RCC 7860 (cell line): Measurements from ENCODE around the gene ZGRF1.
"Not testable (repeated sequence)": the region's sequence is repeated elsewhere in the genome, so short reads cannot be mapped to it uniquely, and the experiment has no call there.

Source experiments
- DNase-seq: peaks from one replicate; pipeline ENCODE4 v3.0.0-alpha.2; 2015; ENCODE audit warnings: low spot score
- FAIRE-seq: peaks from 2 replicates; lab custom pipeline; 2012; peaks lifted over from hg19 to GRCh38; lab: Jason Lieb, UNC

The ZGRF1 gene

GRCh38 chr4:112645541-112646329 lies 9.0 kb upstream of the ZGRF1 start:
- no peak for FAIRE-seq

GRCh38 chr4:112644595-112645535 lies 8.2 kb upstream of the ZGRF1 start:
- FAIRE-seq: not testable (repeated sequence)

More at GRCh38 chr4:112645541-112646329, 9.0 kb upstream of the ZGRF1 start:
- DNase-seq: no peak

GRCh38 chr4:112642526-112642925 lies 5.8 kb upstream of the ZGRF1 start:
- no peak for FAIRE-seq
- no peak for DNase-seq

More at GRCh38 chr4:112644595-112645535, 8.2 kb upstream of the ZGRF1 start:
- DNase-seq: not testable (repeated sequence)

GRCh38 chr4:112637552-112637866 lies 800 bp upstream of the ZGRF1 start:
- FAIRE-seq: no peak
- DNase-seq: no peak

- DNase-seq: no peak
- FAIRE-seq: peak; percentile 29
Measured at GRCh38 chr4:112633477-112634235, 3.1 kb downstream of the ZGRF1 start.

GRCh38 chr4:112626228-112626627 lies 10.5 kb downstream of the ZGRF1 start:
- no peak for DNase-seq
- FAIRE-seq: no peak

- FAIRE-seq (no peak), DNase-seq (no peak)
Measured at GRCh38 chr4:112616984-112617383, 19.7 kb downstream of the ZGRF1 start.

- FAIRE-seq, DNase-seq: not testable (repeated sequence)
Measured at GRCh38 chr4:112612814-112613213, 23.9 kb downstream of the ZGRF1 start.

- FAIRE-seq (peak; percentile 71), DNase-seq (peak; percentile 26)
Measured at GRCh38 chr4:112604589-112604988, 32.1 kb downstream of the ZGRF1 start.

- FAIRE-seq: no peak
- no peak for DNase-seq
Measured at GRCh38 chr4:112594993-112595392, 41.7 kb downstream of the ZGRF1 start.

- no peak for FAIRE-seq
- no peak for DNase-seq
Measured at GRCh38 chr4:112593438-112594133, 43.1 kb downstream of the ZGRF1 start.

GRCh38 chr4:112592717-112593116 lies 44.0 kb downstream of the ZGRF1 start:
- DNase-seq: no peak
- FAIRE-seq: no peak

- no peak for FAIRE-seq
- no peak for DNase-seq
Measured at GRCh38 chr4:112591593-112591992, 45.1 kb downstream of the ZGRF1 start.

GRCh38 chr4:112589206-112589605 lies 47.5 kb downstream of the ZGRF1 start:
- DNase-seq (peak; percentile 25), FAIRE-seq (no peak)

- no peak for DNase-seq
Measured at GRCh38 chr4:112585977-112586736, 50.6 kb downstream of the ZGRF1 start.

GRCh38 chr4:112567536-112567935 lies 69.2 kb downstream of the ZGRF1 start:
- FAIRE-seq (no peak), DNase-seq (no peak)

More at GRCh38 chr4:112585977-112586736, 50.6 kb downstream of the ZGRF1 start:
- FAIRE-seq: no peak

- no peak for FAIRE-seq
Measured at GRCh38 chr4:112564706-112565270, 71.9 kb downstream of the ZGRF1 start.

GRCh38 chr4:112563431-112564200 lies 73.1 kb downstream of the ZGRF1 start:
- FAIRE-seq (no peak), DNase-seq (no peak)

More at GRCh38 chr4:112564706-112565270, 71.9 kb downstream of the ZGRF1 start:
- no peak for DNase-seq
